Neutrophil (primary cell): ENCODE measurements around the gene GNG4.
"Not testable (repeated sequence)": the region's sequence is repeated elsewhere in the genome, so short reads cannot be mapped to it uniquely, and the experiment has no call there.

ENCODE experiments used
- H3K27ac ChIP-seq: fragments of 200-600 bp; sonication (generic); 2 replicates; pipeline ENCODE4 v1.5.1; 2016; ENCODE audit warnings: mild to moderate bottlenecking, moderate library complexity
- H3K27me3 ChIP-seq: fragments of 200-600 bp; sonication (generic); 2 replicates; pipeline ENCODE4 v1.6.0; 2016; ENCODE audit warnings: mild to moderate bottlenecking
- H3K36me3 ChIP-seq: fragments of 200-600 bp; sonication (generic); 2 replicates; pipeline ENCODE4 v1.5.1; 2017
- H3K4me1 ChIP-seq, 2 experiments: fragments of 200-600 bp in 1 of 2; sonication (generic) in 1 of 2; 1 replicate in 1 of 2; 2 replicates in 1 of 2; pipeline versions ENCODE4 v1.5.1 to v1.6.1; 2013 to 2016; ENCODE audit warnings: low read depth in 1 of 2, low read length in 1 of 2, mild to moderate bottlenecking in 1 of 2, moderate library complexity in 1 of 2; ENCODE audit not compliant: control insufficient read depth in 1 of 2, insufficient read depth in 1 of 2
- H3K4me3 ChIP-seq, 2 experiments: fragments of 200-600 bp in 1 of 2; sonication (generic) in 1 of 2; 1 replicate in 1 of 2; 2 replicates in 1 of 2; pipeline ENCODE4 v1.5.1; 2013 to 2016; ENCODE audit warnings: low read depth in 1 of 2, low read length in 1 of 2, mild to moderate bottlenecking in 1 of 2, moderate library complexity in 1 of 2
- H3K9me3 ChIP-seq: fragments of 200-600 bp; sonication (generic); 2 replicates; pipeline ENCODE4 v1.5.1; 2016
- CTCF ChIP-seq: fragments of 200-600 bp; sonication (generic); IDR thresholded peaks from 2 replicates; pipeline ENCODE4 v1.5.1; 2016; ENCODE audit warnings: antibody characterized with exemption

Gene GNG4

GRCh38 chr1:235639226-235640205, 10.1 kb downstream of the GNG4 start:
- TF ChIP-seq CTCF, result no peak
- H3K9me3 ChIP-seq, result no peaks in the 10 kb centered on the region
- no peaks in the 10 kb centered on the region for H3K36me3 ChIP-seq
- peaks cover 0 to 12% of the 10 kb centered on the region in 2 experiments for H3K4me1 ChIP-seq
- no peak overlapping the region for H3K4me3 ChIP-seq
- H3K27ac ChIP-seq, result no peak overlapping the region
- peaks cover 58% of the 10 kb centered on the region for H3K27me3 ChIP-seq

- not testable (repeated sequence) for H3K9me3 ChIP-seq, H3K27ac ChIP-seq, H3K4me3 ChIP-seq, H3K36me3 ChIP-seq
- H3K4me1 ChIP-seq, result peaks cover 0 to 12% of the 10 kb centered on the region in 2 experiments
- H3K27me3 ChIP-seq, result peaks cover 50% of the 10 kb centered on the region
These were observed 11.0 kb downstream of the GNG4 start for GRCh38 chr1:235638612-235639011.

DNA sequence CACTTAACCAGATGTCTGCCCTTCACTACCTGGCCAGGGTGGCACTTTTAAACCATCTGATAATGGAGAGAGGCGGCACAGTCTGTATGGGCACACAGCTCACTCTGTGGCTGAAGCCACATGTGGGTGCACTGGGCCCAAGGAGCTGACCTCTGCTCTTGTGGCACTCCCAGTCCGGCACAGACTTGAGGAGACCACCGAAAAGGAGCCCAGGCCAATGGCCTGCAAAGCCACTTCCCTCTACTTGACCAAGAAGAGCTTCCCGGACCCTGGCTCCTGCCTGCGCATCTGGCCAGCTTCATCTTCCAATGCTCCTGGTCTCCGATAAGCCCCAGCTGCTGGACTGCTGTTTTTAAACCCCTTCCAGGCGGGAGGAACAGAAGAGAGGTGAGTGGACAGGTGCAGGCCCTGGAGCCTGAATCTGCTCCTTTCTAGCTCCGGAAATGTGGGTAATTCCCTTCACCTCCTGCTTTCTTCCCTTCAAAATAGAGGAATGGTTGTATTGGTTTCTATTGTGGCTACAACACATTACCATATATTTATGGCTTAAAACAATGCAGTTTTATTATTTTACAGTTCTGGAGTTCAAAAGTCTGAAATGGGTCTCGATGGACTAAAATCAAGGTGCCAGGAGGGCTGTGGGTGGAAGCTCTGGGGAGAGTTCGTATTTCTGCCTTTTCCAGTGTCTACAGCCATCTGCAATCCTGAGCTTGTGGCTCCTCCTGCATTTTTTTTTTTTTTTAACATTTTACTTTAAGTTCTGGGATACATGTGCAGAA, 11.6 kb downstream of the GNG4 start:
- Histone ChIP-seq H3K27me3 (peaks cover 50% of the 10 kb centered on the region), H3K4me1 (peaks cover 0 to 12% of the 10 kb centered on the region in 2 experiments), H3K9me3 (no peaks in the 10 kb centered on the region), H3K4me3 (no peak overlapping the region), H3K36me3 (no peaks in the 10 kb centered on the region), H3K27ac (no peak overlapping the region)
- TF ChIP-seq CTCF, result no peak

- H3K9me3 ChIP-seq, result no peaks in the 10 kb centered on the region
- no peak for TF ChIP-seq CTCF
- H3K36me3 ChIP-seq, result no peaks in the 10 kb centered on the region
- peaks cover 33% of the 10 kb centered on the region for H3K27me3 ChIP-seq
- H3K4me3 ChIP-seq, result no peak overlapping the region
- H3K4me1 ChIP-seq, result no peaks in the 10 kb centered on the region
- H3K27ac ChIP-seq, result no peak overlapping the region
These were observed 13.5 kb downstream of the GNG4 start for GRCh38 chr1:235635938-235636662.

GRCh38 chr1:235632506-235633401, 16.8 kb downstream of the GNG4 start:
- no peak for TF ChIP-seq CTCF
- H3K4me3 ChIP-seq, result no peak overlapping the region
- no peaks in the 10 kb centered on the region for H3K9me3 ChIP-seq
- H3K36me3 ChIP-seq, result no peaks in the 10 kb centered on the region
- H3K27me3 ChIP-seq, result peaks cover 18% of the 10 kb centered on the region
- no peaks in the 10 kb centered on the region for H3K4me1 ChIP-seq
- no peak overlapping the region for H3K27ac ChIP-seq
